ENCODE data around the gene SMTNL1. TPM values are rescaled to one million over a fixed set of nuclear protein-coding genes. Genes with fewer than 3 reads are reported as not detected.

Gene SMTNL1
- total and polyA plus RNA-seq, 9 of the 15 experiments (the other 6 are each of a cell fraction or from before 2014, with no cell fraction given) = not detected

DNA sequence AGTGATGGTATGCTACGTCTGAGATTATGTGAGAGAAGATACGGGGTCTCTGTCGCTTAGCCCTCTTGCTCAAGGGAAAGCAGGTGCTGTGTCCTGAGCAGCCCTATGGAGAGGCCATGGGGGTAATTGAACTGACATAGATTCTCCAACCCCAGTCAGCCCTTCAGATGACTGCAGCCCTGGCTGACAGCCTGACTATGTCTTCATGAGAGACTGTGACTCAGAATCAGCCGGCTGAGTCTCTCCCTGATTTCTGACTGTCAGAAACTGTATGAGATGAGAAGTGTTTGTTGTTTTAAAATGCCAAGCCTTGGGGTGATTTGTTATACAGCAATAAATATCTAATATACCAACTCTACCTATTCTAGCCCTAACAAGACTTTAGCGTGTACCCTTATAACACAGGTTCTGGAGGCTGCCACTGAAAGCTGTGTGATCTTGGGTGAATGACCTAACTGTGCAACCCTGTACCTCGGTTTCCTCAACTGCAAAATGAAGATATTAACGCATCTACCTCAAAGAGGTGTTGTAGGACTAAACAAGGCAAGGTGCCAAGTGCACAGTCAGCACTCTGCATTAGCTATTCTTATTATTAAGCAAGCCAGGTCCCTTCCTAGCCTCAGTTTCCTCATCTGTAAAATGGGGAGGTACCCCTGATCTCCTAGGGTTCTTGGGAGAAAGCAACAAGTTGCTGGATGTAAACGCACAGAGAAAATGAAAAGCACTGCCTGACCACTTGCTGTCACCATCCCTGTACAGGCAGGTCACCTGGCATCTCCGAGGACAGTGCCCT, 46.7 kb upstream of the SMTNL1 start:
- in situ Hi-C loops (cut with MboI) (loop anchor here (5.0 kb wide), 1 partner anchor 37 kb away; no protein-coding TSS in a partner anchor), intact Hi-C loops (cut with micrococcal nuclease) (loop anchor here (5.0 kb wide), 1 partner anchor 33 kb away; no protein-coding TSS in a partner anchor)
- 90% methylated on average over 9 of the region's 9 CpGs for WGBS (ENCODE audit: insufficient coverage, low coverage, missing lambda C conversion rate)
- DNase-seq (ENCODE audit: extremely low read depth in 1 of 4, low spot score in 3 of 4) (no peak), ATAC-seq (no peak), FAIRE-seq (no peak)
- H4K20me1 ChIP-seq (replicated peaks; ENCODE audit: control insufficient read depth, insufficient read depth, low read length) = 0 out of 2 replicates have a peak, but pooled peaks cover 3% of the 10 kb centered on the region
- H3K9me3 ChIP-seq (replicated peaks; ENCODE audit: control insufficient read depth, insufficient read depth, low read depth, low read length) = no peaks in the 10 kb centered on the region
- BruUV-seq (replicated peaks) = TSS peak; percentile 33
- peak overlapping the region in 1 of 2 experiments; percentile 17; a peak in 1 of 4 replicates for H3K9ac ChIP-seq (ENCODE audit: insufficient read depth in 1 of 2, low read depth in 2 of 2, low read length in 2 of 2)
- peaks cover 76% of the 10 kb centered on the region; the same call in 2 of the 3 replicates for H3K36me3 ChIP-seq (ENCODE audit: control insufficient read depth, insufficient read depth, low read length)
- no peaks in the 10 kb centered on the region for H3K9me1 ChIP-seq (ENCODE audit: control insufficient read depth, insufficient read depth, low read length)
- H3K4me3 ChIP-seq = no peak overlapping the region
- ChIA-PET CTCF (ENCODE audit: low intra/inter-chr PET ratio) (interaction anchor here (0.7 to 5.1 kb wide), 3 partner anchors 36 to 311 kb away, joined by 4 to 51 read pairs (median 8); no protein-coding TSS in a partner anchor), POLR2A (interaction anchor here (1.0 to 1.1 kb wide), 2 partner anchors 27 to 54 kb away, joined by 3 to 4 read pairs; no protein-coding TSS in a partner anchor)
- no peak overlapping the region for H2AFZ ChIP-seq (ENCODE audit: low read depth, low read length)
- H3K27me3 ChIP-seq (ENCODE audit: control insufficient read depth in 2 of 2, insufficient read depth in 2 of 2, low read length in 2 of 2) = no peaks in the 10 kb centered on the region
- TF ChIP-seq RBM25 (IDR thresholded peaks at IDR 0.05; ENCODE audit: low read depth, low read length, severe bottlenecking) = peak; percentile 41
- no peak for TF ChIP-seq CBX8 (IDR thresholded peaks at IDR 0.05; ENCODE audit: borderline replicate concordance, extremely low read depth, low read depth, low read length, poor library complexity, severe bottlenecking)
- 0 out of 2 replicates have a peak, but pooled peaks have one; percentile 15 for TF ChIP-seq C11orf30 (IDR thresholded peaks at IDR 0.05; ENCODE audit: low read depth)
- TF ChIP-seq MAFK (IDR thresholded peaks at IDR 0.05; ENCODE audit: low read length) = peak; percentile 2; the same call in 1 of the 2 replicates
- peaks cover 0 to 7% of the 10 kb centered on the region in 2 experiments; a peak in 2 of 5 replicates for H3K4me1 ChIP-seq (replicated peaks in 1 of 2; ENCODE audit: control insufficient read depth in 2 of 2, insufficient read depth in 2 of 2, low read length in 2 of 2)
- no peak overlapping the region for H3K27ac ChIP-seq (ENCODE audit: extremely low read depth, low read depth, low read length)
- no peak overlapping the region for H3K4me2 ChIP-seq (ENCODE audit: insufficient read depth, low read length)
- H3K79me2 ChIP-seq (ENCODE audit: control insufficient read depth, insufficient read depth, low read length) = no peaks in the 10 kb centered on the region

Data from K562 (cell line).